Mesenchymal stem cell (in vitro differentiated cells and primary cell): ENCODE results near the gene ELMOD2.
A peak's percentile ranks its signal among the peaks of the same experiment; 100 is the strongest.

ENCODE experiments used
- DNase-seq: peaks from one replicate; pipeline ENCODE4 v3.0.0-alpha.2; 2013
- H2AFZ ChIP-seq: one replicate; pipeline ENCODE4 v1.6.1; 2013; ENCODE audit warnings: low read depth, mild to moderate bottlenecking, control low read depth, inconsistent platforms, low read length, moderate library complexity
- H2AK5ac ChIP-seq: 2 replicates; pipeline ENCODE4 v1.6.1; 2013; ENCODE audit warnings: low read length, moderate library complexity, mild to moderate bottlenecking, inconsistent platforms; ENCODE audit not compliant: severe bottlenecking
- H2BK120ac ChIP-seq: one replicate; pipeline ENCODE4 v1.6.1; 2013; ENCODE audit warnings: low read depth, mild to moderate bottlenecking, inconsistent platforms, low read length, moderate library complexity
- H2BK12ac ChIP-seq, 2 experiments: one replicate each; pipeline ENCODE4 v1.6.1; 2013; ENCODE audit warnings: inconsistent platforms in 2 of 2, low read length in 2 of 2, mild to moderate bottlenecking in 2 of 2, moderate library complexity in 2 of 2, control low read depth in 1 of 2
- H2BK15ac ChIP-seq: one replicate; pipeline ENCODE4 v1.6.1; 2013; ENCODE audit warnings: mild to moderate bottlenecking, low read depth, inconsistent platforms; ENCODE audit not compliant: poor library complexity, severe bottlenecking
- H2BK5ac ChIP-seq: 2 replicates; pipeline ENCODE4 v1.6.1; 2013; ENCODE audit warnings: low read depth, mild to moderate bottlenecking, low read length, control low read depth, inconsistent platforms; ENCODE audit not compliant: poor library complexity, severe bottlenecking
- H3K14ac ChIP-seq, 2 experiments: one replicate each; pipeline ENCODE4 v1.6.1; 2013; ENCODE audit warnings: inconsistent platforms in 2 of 2, low read length in 2 of 2, control low read depth in 1 of 2, mild to moderate bottlenecking in 1 of 2, moderate library complexity in 1 of 2
- H3K18ac ChIP-seq, 2 experiments: one replicate each; pipeline ENCODE4 v1.6.1; 2013; ENCODE audit warnings: inconsistent platforms in 2 of 2, low read length in 2 of 2, control low read depth in 1 of 2, low read depth in 1 of 2, mild to moderate bottlenecking in 1 of 2
- H3K23ac ChIP-seq, 2 experiments: one replicate each; pipeline ENCODE4 v1.6.1; 2013; ENCODE audit warnings: inconsistent platforms in 2 of 2, low read length in 2 of 2, mild to moderate bottlenecking in 2 of 2, moderate library complexity in 2 of 2, control low read depth in 1 of 2
- H3K27ac ChIP-seq: 2 replicates; pipeline ENCODE4 v1.5.1; 2013; ENCODE audit warnings: mild to moderate bottlenecking, moderate library complexity, low read length, control low read depth, inconsistent platforms; ENCODE audit not compliant: poor library complexity, severe bottlenecking
- H3K27me3 ChIP-seq, 2 experiments: 2 replicates each; pipeline versions ENCODE4 v1.6.1 to v1.7.0; 2013; ENCODE audit warnings: low read length in 2 of 2, mild to moderate bottlenecking in 2 of 2, moderate library complexity in 2 of 2, control low read depth in 1 of 2, inconsistent platforms in 1 of 2; ENCODE audit not compliant: control insufficient read depth in 1 of 2, insufficient read depth in 1 of 2
- H3K36me3 ChIP-seq, 2 experiments: 2 replicates each; pipeline versions ENCODE4 v1.6.1 to v1.7.0; 2013; ENCODE audit warnings: low read length in 2 of 2, control low read depth in 1 of 2, inconsistent platforms in 1 of 2, low read depth in 1 of 2, mild to moderate bottlenecking in 1 of 2; ENCODE audit not compliant: insufficient read depth in 2 of 2, control insufficient read depth in 1 of 2
- H3K4ac ChIP-seq, 2 experiments: one replicate each; pipeline ENCODE4 v1.6.1; 2013; ENCODE audit warnings: inconsistent platforms in 2 of 2, low read length in 2 of 2, mild to moderate bottlenecking in 2 of 2, moderate library complexity in 2 of 2, control low read depth in 1 of 2, low read depth in 1 of 2
- H3K4me1 ChIP-seq: 2 replicates; pipeline ENCODE4 v1.6.1; 2013; ENCODE audit warnings: low read depth, low read length, control low read depth; ENCODE audit not compliant: control insufficient read depth, insufficient read depth
- H3K4me2 ChIP-seq: 2 replicates; pipeline ENCODE4 v1.6.1; 2013; ENCODE audit warnings: low read length, mild to moderate bottlenecking, inconsistent platforms; ENCODE audit not compliant: poor library complexity, severe bottlenecking
- H3K4me3 ChIP-seq, 2 experiments: 2 replicates each; pipeline versions ENCODE4 v1.5.1 to v1.7.0; 2013; ENCODE audit warnings: low read length in 2 of 2, mild to moderate bottlenecking in 2 of 2, control low read depth in 1 of 2, low read depth in 1 of 2; ENCODE audit not compliant: insufficient read depth in 1 of 2
- H3K79me1 ChIP-seq: replicated peaks from 2 replicates; pipeline ENCODE4 v1.6.1; 2013; ENCODE audit warnings: mild to moderate bottlenecking, control low read depth, low read length, inconsistent platforms; ENCODE audit not compliant: poor library complexity, severe bottlenecking
- H3K9ac ChIP-seq: 2 replicates; pipeline ENCODE4 v1.7.0; 2013; ENCODE audit warnings: mild to moderate bottlenecking, low read length, moderate library complexity
- H3K9me3 ChIP-seq: 2 replicates; pipeline ENCODE4 v1.7.0; 2013; ENCODE audit warnings: mild to moderate bottlenecking, low read length; ENCODE audit not compliant: control insufficient read depth
- H4K8ac ChIP-seq: one replicate; pipeline ENCODE4 v1.6.1; 2013; ENCODE audit warnings: inconsistent platforms, mild to moderate bottlenecking, low read length, moderate library complexity
- H4K91ac ChIP-seq: one replicate; pipeline ENCODE4 v1.6.1; 2013; ENCODE audit warnings: mild to moderate bottlenecking, low read length, inconsistent platforms
- WGBS: methylation state at CpG from one replicate; pipeline ENCODE4 v1.1.7; 2013; ENCODE audit warnings: mixed read lengths; 5-methylcytosine and 5-hydroxymethylcytosine counted together

ELMOD2 gene

DNA sequence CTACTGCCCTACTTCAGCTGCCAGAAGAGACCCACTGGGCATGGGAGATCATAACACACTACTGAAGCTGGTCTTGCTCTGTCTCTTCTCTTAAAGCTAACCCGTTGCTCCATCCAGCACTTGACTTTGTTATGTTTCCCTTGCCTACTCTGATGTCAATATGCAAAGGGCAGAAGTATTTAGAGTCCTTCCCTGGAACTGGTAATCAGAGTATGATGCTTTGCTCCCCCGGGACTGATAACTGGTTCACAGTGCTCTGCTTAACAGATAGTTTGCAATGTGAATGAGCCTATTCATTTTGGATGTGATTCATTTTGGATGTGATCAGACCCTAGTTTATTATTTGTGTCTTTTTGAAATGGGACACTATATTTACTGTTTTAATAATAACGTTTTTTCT, 57.1 kb downstream of the ELMOD2 start:
- no peak overlapping the region for H3K27ac ChIP-seq
- H3K9ac ChIP-seq, result no peak overlapping the region
- H3K18ac ChIP-seq, result no peak overlapping the region
- H4K91ac ChIP-seq, result no peak overlapping the region
- H4K8ac ChIP-seq, result no peak overlapping the region
- no peak overlapping the region for H3K4ac ChIP-seq
- H2AK5ac ChIP-seq, result no peak overlapping the region
- no peak overlapping the region for H3K23ac ChIP-seq
- H2BK12ac ChIP-seq, result no peak overlapping the region
- DNase-seq, result peak; percentile 18
- no peak overlapping the region for H2BK15ac ChIP-seq
- H3K14ac ChIP-seq, result no peak overlapping the region
- peaks cover 2% of the 10 kb centered on the region for H3K4me1 ChIP-seq
- 50% methylated on average over 2 of the region's 3 CpGs for WGBS
- no peak overlapping the region for H3K4me3 ChIP-seq
- H3K27me3 ChIP-seq, result peaks cover 6 to 46% of the 10 kb centered on the region in 2 experiments
- no peaks in the 10 kb centered on the region for H3K79me1 ChIP-seq
- no peaks in the 10 kb centered on the region for H3K9me3 ChIP-seq
- no peak overlapping the region for H2BK120ac ChIP-seq
- no peak overlapping the region for H2BK5ac ChIP-seq
- no peak overlapping the region for H2AFZ ChIP-seq
- no peak overlapping the region for H3K4me2 ChIP-seq
- no peaks in the 10 kb centered on the region for H3K36me3 ChIP-seq

DNA sequence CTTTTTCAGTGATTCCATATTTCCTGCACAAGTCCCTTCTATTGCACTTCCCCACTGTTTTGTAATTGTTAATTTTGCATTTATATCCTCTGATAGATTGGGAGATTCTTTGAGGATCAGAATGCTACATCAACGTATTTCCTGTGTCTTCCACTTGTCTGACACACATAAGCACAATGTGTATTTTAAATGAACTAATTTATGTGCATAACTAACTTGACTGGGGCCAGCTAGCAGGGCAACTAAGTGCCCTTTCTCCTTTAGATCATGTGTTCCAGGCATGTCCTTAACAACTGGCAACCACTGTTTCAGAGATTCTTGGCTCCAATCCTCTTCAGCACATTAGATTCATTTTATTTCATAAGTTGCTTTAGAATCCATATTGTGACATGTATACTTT, 60.5 kb downstream of the ELMOD2 start:
- Histone ChIP-seq H4K8ac (no peak overlapping the region), H3K27ac (no peak overlapping the region), H3K4me1 (no peaks in the 10 kb centered on the region), H2BK120ac (no peak overlapping the region), H3K36me3 (no peaks in the 10 kb centered on the region), H2AK5ac (no peak overlapping the region), H2BK12ac (no peak overlapping the region), H3K4me3 (no peak overlapping the region), H3K27me3 (peaks cover 3 to 28% of the 10 kb centered on the region in 2 experiments), H3K4ac (no peak overlapping the region), H2BK15ac (no peak overlapping the region), H2BK5ac (no peak overlapping the region), H3K14ac (no peak overlapping the region), H3K9ac (no peak overlapping the region), H2AFZ (no peak overlapping the region), H3K79me1 (no peaks in the 10 kb centered on the region), H3K4me2 (no peak overlapping the region), H3K23ac (no peak overlapping the region), H3K9me3 (no peaks in the 10 kb centered on the region), H4K91ac (no peak overlapping the region), H3K18ac (no peak overlapping the region)
- no peak for DNase-seq
- 11% methylated on average over 1 of the region's 1 CpG for WGBS

DNA sequence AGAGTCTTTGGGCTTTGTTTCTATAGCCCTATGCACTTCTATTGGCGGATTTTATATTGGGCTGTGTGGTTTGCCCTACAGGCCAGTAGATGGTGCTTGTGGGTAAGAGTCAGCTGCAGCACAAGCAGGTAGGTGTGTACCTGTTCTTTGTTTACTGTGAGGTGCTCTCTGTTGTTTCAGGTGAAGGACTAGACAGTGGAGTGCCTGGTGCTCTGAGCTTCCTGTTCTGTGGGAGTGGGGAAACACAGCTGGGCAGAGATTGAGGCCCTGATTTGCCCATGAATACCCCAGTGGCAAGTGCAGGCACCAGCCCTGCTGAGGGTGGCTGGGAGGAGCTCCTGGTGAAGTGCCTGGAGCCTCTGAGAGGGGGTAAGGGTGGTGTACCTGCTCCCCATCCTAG, 71.1 kb downstream of the ELMOD2 start:
- DNase-seq, result peak; percentile 12
- Histone ChIP-seq H4K8ac (no peak overlapping the region), H3K36me3 (no peaks in the 10 kb centered on the region), H3K18ac (no peak overlapping the region), H3K9me3 (peaks cover 8% of the 10 kb centered on the region), H2AFZ (no peak overlapping the region), H3K9ac (no peak overlapping the region), H3K4me2 (no peak overlapping the region), H3K23ac (no peak overlapping the region), H2BK5ac (no peak overlapping the region), H3K27ac (no peak overlapping the region), H3K4ac (no peak overlapping the region), H3K4me1 (no peaks in the 10 kb centered on the region), H2BK120ac (no peak overlapping the region), H2AK5ac (no peak overlapping the region), H2BK12ac (no peak overlapping the region), H4K91ac (no peak overlapping the region), H3K14ac (no peak overlapping the region), H3K79me1 (no peaks in the 10 kb centered on the region), H3K27me3 (peaks cover 0 to 12% of the 10 kb centered on the region in 2 experiments), H2BK15ac (no peak overlapping the region), H3K4me3 (no peak overlapping the region)
- whole genome bisulfite sequencing, result 78% methylated on average over 1 of the region's 1 CpG

DNA sequence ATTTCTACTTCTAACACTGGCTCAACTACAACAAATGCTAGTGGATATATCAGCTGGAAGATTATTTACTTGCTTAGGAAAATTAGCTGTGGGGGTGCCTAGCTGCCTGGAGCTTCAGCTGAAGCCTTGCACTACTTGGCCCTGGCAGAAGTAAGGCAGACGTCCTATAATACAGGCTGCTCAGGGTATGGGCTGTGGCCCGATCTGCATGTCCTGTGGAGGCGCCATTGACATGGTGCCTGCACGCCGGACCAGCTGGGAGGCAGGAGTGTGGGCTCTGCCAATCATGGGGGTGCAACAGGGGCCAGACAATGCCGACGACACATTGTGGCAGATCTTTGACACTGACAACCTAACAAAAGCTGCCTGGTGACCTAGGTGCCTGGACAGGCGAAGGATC, 76.4 kb downstream of the ELMOD2 start:
- Histone ChIP-seq H3K9ac (no peak overlapping the region), H3K23ac (no peak overlapping the region), H3K4me1 (no peaks in the 10 kb centered on the region), H3K4me3 (no peak overlapping the region), H3K79me1 (no peaks in the 10 kb centered on the region), H4K8ac (no peak overlapping the region), H2AK5ac (no peak overlapping the region), H3K18ac (no peak overlapping the region), H3K4ac (no peak overlapping the region), H2AFZ (no peak overlapping the region), H2BK120ac (no peak overlapping the region), H3K27me3 (peaks cover 0 to 24% of the 10 kb centered on the region in 2 experiments), H3K4me2 (no peak overlapping the region), H4K91ac (no peak overlapping the region), H3K9me3 (no peaks in the 10 kb centered on the region), H3K27ac (no peak overlapping the region), H2BK15ac (no peak overlapping the region), H3K36me3 (no peaks in the 10 kb centered on the region), H2BK5ac (no peak overlapping the region), H2BK12ac (no peak overlapping the region), H3K14ac (no peak overlapping the region)
- no peak for DNase-seq
- 88% methylated on average over 8 of the region's 8 CpGs for WGBS
